Kasumi-1 (cell line): Measurements from ENCODE around the gene NHS.
A peak's percentile ranks its signal among the peaks of the same experiment; 100 is the strongest.
"Not testable (repeated sequence)": the region's sequence is repeated elsewhere in the genome, so short reads cannot be mapped to it uniquely, and the experiment has no call there.

Source experiments
- DNase-seq, 2 experiments: peaks; one replicate each; lab custom pipeline; 2025; lab: John Stamatoyannopoulos, UW

Gene NHS

DNA sequence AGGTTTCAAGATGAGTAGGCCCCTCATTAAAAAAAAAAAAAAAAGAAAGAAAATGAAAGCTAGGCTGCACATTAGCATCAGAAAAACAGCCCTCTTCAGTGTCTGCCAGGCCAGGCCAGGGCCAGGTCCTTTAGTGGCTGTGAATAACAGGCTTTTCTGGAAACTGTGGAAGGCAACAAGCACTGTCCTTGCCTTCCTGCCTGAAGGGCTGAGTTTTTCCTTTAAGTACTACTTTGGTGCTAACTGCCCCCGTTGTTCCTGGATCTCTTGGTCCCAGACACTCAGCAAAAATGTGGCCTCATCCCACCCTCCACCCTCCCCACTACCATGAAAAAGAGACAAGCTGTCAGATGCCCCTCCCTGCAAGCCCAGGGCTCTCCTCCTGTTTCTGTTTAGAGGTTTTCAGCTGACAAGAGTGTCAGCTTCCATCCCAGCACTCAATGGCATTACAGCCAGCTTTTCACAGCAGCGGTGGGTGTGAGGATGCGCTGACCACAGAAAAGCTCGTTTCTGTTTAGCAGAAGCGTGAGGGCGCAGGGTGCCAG, 174.2 kb downstream of the NHS start:
- DNase-seq, result no peak

DNA sequence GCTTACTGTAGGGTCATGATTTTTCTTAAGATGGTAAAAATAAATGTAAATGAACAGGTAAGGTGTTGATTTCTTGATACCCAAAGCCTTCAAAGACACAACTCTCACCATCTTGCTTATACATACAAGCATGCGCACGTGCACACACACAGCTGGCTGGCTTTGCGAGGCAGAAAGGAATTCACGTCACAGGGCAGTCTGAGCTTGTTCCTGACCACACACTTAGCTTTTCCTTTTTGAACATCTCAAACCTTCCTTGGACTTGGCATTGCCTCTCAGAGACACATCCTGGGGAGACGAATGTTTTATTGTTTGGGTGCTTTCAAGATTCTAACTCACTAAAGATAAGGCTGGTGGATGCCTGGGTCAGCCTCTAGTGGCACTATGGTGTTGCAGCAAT, 175.0 kb downstream of the NHS start:
- DNase-seq, result no peak

DNA sequence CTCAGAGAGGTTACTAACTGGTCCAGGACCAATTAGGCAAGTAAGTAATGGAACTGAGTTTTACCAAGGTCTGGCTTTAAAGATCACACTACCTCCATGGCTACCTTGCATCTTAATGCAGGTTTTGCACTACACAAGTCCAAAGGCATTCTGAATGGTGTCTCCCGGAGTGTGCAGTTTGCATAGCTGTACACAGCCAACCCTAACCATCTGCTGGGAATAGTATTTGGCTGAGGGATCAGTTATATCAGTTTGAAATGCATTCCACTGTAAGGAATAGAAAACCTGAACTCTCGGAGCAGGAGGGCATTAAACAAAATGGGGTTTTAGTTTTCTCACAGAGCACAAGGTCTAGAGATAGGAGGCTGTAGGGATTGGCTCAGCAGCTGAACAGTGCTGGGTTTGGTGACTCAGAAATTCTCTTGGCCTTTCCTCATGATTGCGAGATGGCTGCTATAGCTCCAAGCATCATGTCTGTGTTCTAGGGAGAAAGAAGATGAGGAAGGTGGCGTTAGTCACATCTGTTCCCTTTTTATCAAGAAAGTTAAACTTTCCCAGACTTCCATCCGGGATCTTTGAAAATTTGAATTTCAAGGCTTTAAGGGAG, 177.1 kb downstream of the NHS start:
- DNase-seq, result no peak

DNA sequence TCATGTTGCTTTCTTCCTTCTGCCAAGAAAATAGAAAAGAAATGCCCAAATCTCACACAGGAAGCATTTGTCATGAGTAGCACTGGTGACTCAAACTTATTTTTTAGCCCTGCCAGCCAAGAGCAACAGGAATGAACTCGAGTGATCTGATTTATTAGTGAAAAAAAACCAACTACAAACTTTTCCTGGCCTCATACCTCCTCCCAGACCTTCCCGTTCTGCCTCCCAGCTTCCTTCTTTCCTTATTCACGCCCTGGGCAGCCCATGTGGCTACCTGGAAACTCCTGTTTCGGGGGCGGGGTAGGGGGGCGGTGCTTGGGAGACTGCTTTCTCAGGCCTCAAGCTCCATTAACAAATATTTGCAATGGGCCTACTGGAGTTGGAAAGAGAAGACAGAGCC, 178.5 kb downstream of the NHS start:
- no peak for DNase-seq

DNA sequence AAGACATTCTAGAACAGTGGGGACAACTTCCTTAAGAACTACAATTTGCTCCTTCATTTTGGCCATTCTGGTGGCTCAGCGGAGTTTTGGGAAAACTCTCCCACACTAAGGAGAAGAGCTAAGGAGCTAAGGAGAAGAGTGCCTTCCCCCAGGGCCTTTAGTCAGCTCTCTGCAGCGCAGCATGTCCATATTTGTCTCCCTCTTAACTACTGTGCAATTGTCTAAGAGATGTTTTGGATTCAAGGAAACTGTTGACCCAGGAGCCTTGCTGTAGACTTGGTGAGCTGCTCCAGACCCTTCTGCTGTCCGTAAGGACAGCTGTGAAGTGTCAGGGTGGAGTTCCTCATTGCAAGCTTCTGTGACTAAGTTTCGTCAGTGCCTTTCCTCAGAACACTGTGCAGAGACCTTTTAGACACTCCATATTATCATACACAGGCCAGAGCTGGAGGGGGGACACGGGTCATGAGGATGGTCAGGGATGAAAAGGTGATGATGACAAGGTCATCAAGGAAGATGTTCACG, 179.0 kb downstream of the NHS start:
- no peak for DNase-seq

DNA sequence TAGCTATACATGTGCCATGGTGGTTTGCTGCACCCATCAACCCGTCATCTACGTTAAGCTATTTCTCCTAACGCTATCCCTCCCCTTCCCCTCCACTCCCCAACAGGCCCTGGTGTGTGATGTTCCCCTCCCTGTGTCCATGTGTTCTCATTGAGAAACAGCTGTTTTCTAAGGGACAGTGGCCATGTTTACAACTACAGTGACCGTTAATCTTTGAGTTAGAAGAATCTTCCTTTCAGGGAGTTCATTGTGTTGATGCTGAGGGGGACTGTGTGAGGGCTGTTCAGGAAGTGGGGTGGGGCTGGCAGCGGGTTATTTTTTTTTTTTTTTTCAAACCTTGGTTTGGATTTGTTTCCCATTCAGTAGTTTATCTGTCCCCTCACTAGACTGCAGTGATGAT, 179.9 kb downstream of the NHS start:
- DNase-seq, result no peak

DNA sequence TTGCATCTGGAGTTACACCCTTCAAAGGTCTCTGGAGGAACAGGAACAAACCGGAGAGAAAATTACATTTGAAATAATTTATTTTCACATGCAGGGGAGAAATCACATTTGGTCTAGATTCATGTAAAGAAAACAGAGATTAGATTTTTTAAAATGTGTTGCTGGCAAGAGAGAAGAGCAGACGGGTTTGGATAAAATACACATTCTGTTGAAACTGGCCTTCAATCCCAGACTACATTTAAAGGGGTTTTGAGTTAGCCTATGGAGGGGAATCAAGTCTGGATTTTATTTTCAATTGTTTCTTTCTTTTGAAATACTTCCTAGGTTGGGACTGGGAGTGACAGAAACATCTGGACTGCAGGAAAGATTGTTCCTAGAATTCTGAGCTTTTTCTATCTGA, 180.8 kb downstream of the NHS start:
- no peak for DNase-seq

DNA sequence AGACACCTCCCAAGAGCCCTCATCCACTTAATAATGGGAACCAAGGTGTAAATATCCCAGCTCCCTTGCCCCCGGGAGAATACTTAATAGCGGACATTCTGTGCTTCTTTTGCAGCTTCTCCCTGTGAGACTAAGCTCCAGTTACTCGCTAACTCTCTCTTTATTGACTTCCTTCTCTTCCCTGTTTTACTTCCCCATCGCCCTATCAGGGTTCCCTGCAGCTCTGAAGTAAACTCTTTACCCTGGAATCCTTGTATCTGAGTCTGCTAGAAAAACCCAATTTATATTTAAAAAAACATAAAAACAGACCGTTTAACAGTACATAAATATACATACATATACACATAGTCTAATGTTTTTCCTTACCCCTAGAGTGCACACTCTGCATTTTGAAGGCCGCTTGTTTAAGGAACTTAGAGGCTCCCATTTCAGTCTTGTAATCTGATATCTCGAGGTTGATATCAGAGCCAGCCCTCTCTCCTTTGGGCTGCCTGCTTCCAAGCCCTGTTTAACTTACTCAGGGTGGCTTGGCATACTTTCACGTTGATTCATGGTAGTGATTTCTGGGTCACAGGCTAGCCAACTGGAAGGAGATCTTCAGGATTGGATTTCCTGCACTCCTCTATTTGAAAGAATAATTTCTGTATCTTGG, 184.9 kb downstream of the NHS start:
- peak in 1 of 2 experiments; percentile 2 for DNase-seq

DNA sequence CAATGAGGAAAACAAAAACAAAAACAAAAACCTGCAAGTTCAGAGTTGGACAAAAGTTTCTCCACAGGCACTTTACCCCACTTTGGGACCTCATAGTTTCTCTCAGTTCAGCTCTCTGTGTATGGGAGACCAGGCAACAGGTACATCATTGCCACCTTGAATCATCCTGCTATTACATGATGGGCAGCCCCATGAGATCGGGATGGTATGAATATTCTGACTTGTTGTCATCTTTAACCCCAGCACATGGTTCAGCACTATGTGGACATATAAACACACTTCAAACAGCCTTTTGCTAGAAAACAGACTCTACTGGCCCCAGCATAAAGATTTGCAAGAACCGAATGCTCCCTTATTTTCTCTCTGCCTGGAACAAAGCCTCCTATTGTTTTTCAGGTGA, 185.4 kb downstream of the NHS start:
- DNase-seq, result no peak

DNA sequence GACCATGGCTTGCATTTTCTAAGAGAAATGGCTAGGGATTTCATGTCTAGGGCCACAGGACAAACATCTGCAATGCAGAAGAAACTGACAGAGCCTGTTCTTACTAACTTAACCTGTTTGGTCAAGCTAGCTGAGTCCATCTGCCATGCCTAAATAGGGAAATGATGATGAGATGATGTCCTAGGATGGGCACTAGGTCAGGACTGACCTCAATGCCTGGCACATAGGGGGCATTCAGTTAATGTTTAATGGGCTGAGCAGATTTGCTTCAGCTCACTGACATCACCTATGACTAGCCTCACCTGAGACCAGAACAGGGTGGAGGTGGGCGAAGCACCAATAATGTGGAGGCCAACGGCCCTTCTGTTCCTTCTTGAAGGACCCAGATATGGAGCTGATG, 188.1 kb downstream of the NHS start:
- no peak for DNase-seq

DNA sequence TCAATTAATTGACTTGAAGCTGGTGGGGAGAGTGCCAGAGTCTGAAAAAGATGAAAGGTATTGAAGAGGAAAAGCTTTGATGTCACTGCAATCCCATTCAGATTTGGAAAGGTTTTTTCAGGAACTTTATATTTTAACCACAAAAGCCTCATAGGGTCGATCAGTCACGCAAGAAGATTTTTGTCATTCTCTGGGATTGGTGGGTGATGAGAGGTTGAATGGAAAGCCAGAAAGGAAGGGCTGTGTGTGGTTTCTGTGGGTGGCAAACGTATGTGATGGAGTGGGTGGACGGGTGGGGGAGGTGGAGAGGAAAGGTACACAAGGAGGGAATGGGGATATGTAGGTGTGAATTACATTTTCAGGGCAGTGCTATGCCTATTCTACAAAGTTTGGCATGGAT, 188.5 kb downstream of the NHS start:
- DNase-seq, result no peak

DNA sequence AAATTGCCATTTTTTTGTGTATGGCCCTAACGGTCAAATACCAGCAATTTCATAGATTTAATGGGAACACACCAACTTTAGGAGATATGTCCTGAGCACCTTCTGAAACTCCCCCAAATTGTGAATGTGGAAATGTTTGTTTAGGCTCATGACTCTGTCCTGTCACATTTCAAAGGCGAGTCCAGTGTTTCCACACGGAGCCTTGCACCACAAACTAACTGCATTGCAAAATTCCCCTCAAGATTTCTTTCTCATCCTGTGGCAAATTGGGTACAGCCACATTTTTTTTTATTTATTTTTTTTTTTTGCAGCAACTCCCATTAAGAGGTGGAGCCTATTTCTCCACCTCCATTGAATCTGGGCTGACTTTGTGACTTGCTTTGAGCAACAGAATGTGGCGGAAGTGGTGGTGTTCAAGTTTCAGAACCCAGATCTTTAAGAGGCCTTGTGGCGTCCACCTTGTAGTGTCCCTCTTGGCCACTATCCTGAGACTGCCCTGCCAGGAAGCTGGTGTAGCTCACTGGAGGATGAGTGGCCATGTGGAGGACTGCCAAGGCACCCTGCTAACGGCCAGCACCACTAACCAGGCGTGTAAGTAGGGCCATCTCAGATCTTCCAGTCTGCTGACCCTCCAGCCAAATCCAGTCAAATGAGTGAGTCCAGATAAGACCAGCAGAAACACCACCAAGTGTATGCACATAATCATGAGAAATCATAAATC, 189.8 kb downstream of the NHS start:
- no peak for DNase-seq

DNA sequence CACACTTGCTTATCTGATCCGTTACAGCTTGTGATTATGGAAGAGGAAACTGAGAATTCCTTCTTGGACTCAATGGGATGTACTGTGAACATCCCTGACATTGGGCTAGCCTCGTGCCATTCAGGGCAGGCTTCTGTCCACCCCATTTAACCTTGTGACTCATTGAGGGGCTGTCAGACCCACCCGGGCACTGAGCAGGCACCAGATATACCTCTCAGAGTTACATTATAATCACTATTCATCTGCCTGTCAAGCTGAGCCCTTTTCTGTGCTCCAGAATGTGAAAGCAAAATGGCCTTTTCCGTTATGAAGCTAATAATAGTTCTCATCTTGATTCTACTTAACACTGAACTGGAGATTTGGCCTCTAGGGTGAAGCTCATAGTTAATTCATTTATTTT, 191.7 kb downstream of the NHS start:
- DNase-seq, result no peak

DNA sequence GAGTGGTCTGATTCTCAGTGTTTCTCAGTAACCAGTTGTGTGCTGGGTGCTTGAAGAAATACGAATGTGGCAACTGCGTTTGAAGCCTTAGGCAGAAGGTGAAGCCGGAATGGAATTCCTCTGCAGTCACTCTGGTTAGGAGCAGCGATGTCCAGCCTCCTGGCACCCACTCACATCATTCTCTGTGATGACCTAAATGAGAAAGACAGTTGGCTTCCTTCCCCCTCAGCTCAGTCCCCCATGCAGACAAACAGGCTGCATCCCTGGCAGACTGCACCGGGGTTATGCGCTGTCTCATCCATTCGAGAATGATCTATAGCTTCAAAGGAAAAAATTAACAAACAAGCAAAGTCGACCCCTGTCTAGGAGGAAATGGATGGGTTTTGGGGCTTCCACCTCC, 192.2 kb downstream of the NHS start:
- DNase-seq, result no peak

DNA sequence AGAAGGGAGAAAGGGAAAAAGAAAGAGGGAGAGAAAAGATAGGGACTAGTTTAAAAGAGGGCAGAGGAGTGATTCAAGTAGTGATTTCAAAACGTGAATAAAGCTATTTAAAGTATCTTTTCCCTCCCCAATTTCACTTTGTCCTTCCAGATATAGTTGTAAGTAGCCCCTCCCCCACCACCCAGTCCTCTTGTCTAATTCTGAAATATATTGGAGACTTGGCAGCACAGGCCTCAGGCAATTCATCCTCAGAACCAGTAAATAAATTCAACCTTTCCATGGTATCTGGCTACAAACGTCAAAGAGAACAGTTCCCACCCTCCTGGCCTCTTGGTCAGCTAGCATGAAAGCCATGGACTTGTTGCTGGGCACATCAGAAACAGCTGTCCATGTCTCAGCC, 192.8 kb downstream of the NHS start:
- DNase-seq, result no peak

DNA sequence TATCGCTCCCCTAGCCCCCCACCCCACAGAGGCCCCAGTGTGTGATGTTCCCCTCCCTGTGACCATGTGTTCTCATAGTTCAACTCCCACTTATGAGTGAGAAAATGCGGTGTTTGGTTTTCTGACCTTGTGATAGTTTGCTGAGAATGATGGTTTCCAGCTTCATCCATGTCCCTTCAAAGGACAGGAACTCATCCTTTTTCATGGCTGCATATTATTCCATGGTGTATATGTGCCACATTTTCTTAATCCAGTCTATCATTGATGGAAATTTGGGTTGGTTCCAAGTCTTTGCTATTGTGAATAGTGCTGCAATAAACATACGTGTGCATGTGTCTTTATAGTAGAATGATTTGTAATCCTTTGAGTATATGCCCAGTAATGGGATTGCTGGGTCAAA, 193.8 kb downstream of the NHS start:
- not testable (repeated sequence) for DNase-seq

DNA sequence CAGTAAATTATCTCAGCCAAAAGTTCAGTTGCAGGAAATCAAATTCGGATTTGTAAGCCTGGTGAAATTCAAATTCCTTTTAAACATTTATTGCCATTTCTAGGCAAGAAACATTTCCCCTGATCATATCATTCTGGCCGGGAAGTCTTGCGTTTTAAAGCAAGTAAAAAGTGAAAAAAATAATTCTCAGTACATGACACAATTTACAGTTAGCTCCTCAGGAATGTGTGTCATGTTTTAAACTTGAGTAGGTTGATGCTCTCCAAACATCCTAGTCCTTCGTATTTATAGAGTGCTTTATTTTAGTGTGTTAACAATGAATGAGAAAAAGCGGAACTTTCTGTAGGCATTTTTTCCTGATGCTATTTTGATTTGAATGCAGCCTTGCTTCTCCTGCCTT, 204.0 kb downstream of the NHS start:
- DNase-seq, result no peak

DNA sequence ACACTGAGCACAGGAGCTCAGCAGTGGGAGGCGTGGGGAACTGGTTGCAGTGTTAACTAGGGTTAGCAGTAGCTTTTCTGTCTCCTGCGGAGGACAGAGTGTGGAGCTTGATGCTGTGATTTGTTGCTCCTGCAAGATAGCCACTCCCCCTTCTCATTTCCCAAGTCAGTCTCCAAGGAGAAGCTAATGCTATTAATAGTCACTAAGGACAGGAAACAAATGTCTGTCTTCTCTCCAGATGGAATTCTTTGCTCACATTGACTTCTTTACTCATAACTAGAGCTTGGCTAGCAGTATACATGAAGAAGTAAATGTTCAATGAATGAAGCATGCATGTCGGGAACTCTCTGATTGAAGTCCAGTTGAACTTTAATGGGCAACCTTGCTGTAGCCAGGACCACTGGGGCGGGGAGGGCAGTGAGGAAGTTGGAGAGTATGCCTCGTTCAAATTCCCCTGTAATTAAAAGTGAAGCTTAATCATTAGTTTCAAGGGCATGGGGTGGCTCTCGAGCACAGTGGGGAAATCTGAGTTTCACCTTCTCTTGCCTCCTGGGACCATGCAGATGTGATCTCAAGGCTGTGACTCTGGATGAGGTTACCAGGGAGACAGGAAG, 205.6 kb downstream of the NHS start:
- DNase-seq, result no peak

DNA sequence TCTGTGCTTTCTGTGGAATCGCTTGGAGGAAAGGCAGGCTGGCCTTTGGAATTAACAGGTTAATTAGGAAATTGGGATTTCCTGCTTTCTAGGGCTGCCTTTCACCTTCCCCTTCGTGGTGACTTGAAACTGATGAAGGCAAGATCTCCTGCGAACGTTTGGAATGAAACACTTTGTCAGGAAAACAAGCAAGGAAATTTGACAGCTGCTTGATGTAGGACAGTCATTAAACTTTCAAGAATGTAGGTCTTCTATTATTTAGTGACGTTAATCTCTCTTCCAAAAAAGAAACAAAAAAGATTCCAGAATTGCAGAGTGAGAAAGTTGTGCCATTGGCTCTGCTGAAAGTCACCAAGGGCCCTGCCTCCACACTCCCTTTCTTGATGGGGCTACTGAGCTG, 206.6 kb downstream of the NHS start:
- no peak for DNase-seq

DNA sequence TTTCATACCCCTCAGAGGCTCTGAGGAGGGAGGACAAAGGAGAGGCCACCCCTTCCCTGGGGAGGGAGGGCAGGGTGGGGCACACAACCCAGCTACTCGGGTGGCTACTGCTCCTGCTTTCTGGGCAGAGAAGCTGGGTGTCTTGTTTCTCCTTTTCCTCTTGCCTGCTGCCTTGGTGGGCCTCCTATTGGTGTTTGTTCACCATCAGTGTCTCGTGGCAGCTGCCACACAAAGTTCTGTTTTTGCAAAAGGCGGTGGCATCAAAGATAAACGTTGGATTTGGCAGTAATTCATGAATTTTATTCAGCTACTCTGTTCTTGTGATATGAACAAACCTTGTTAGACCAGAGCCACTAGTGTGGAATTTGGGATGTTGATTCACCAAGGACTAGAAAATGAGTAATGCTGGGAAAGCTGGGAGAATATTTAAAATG, 209.3 kb downstream of the NHS start:
- no peak for DNase-seq

DNA sequence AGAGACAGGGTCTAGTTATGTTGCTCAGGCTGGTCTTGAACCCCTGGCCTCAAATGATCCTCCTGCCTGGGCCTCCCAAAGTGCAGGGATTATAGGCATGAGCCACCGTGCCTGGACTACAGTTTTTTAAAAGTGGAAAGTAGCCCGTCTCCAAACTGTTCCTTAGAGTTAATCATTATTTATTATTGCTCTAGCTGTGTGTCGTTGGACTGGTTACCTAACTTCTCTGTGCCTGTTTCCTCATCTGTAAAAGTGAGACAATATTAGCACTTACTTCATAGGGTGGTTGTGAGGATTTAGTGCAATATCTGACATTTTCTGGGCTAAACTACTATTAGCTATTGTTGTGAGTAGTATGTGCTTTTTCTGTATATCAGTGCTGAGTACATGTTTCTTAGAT, 210.0 kb downstream of the NHS start:
- no peak for DNase-seq

DNA sequence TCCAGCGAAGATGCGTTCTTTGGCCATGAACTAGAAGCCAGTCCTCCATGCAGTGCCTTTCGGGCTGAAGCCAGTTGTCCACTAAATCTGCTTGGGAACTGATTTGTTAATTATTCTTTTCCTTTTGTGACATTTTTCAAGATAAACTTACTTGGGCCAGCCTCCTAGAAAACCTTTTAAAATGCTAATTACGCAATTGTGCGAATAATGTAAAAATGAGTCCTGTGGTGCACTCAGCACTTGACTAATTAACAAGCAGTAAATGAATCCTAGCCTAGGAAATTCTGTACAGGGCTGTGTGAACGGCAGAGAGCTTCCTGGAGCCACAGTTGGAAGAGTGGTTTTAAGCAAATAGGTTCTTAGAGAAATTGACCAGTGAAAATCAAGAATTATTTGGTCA, 212.4 kb downstream of the NHS start:
- no peak for DNase-seq

DNA sequence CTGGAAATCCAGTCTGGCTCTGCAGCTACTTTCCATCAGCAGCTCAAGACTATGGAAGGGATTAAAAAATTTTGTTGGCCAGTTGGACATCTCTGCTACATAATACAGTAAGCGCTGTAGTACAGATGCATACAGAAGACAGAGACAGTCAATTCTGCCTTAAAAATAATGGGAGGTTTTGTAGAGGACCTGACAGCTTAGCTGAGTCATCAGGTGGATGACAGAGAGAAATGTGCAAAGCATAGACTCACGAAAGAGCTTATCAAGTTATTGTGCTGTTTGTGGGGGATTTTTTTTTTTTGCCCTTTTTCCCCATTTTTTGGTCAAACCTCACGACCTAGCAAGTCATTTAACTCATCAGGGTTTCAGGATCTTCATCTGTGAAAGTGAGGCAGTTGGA, 213.3 kb downstream of the NHS start:
- DNase-seq, result no peak
